ENCODE results near the gene ESPNL.
"Not testable (repeated sequence)": the region's sequence is repeated elsewhere in the genome, so short reads cannot be mapped to it uniquely, and the experiment has no call there.

The ESPNL gene

GRCh38 chr2:238100049-238100820, at the start of gene ESPNL:
Gene ESPNL, plus strand, starts transcription at chr2:238100340. Its CDS starts 80 bp downstream, at chr2:238100420.
- no peak within 1 kb of the TSS for H3K27ac ChIP-seq

GRCh38 chr2:238053191-238053776, 46.9 kb upstream of the ESPNL start:
- H3K27ac ChIP-seq, result no peak overlapping the region
- H3K4me3 ChIP-seq, result no peak overlapping the region

More at GRCh38 chr2:238100049-238100820, at the start of gene ESPNL:
- no peak within 1 kb of the TSS for H3K4me3 ChIP-seq

- Histone ChIP-seq H3K27ac (no peak overlapping the region), H3K4me3 (no peak overlapping the region)
Observed at GRCh38 chr2:238055841-238056240, 44.3 kb upstream of the ESPNL start.

GRCh38 chr2:238057696-238058575, 42.2 kb upstream of the ESPNL start:
- not testable (repeated sequence) for H3K27ac ChIP-seq, H3K4me3 ChIP-seq

GRCh38 chr2:238059505-238059904, 40.6 kb upstream of the ESPNL start:
- Histone ChIP-seq H3K4me3 (peak overlapping the region in 1 of 7 experiments; percentile 91), H3K27ac (no peak overlapping the region)

GRCh38 chr2:238060096-238060541, 40.0 kb upstream of the ESPNL start:
- H3K27ac ChIP-seq, result peak overlapping the region; percentile 72 to 98 (median 92)

GRCh38 chr2:238060542-238061314, 39.4 kb upstream of the ESPNL start, which contains the start of gene SCLY:
Gene SCLY, plus strand, starts transcription at chr2:238061001. Its CDS starts 54 bp downstream, at chr2:238061055.
- Histone ChIP-seq H3K4me3 (peak within 1 kb of the TSS; percentile 69 to 95 (median 89)), H3K27ac (peak within 1 kb of the TSS; percentile 72 to 98 (median 92))

More at GRCh38 chr2:238060096-238060541, 40.0 kb upstream of the ESPNL start:
- H3K4me3 ChIP-seq, result peak overlapping the region; percentile 69 to 95 (median 89)

- Histone ChIP-seq H3K27ac (peak overlapping the region in 20 of 21 experiments; percentile 16 to 98 (median 82)), H3K4me3 (peak overlapping the region; percentile 69 to 95 (median 89))
Observed at GRCh38 chr2:238061315-238062202, 38.6 kb upstream of the ESPNL start.

- Histone ChIP-seq H3K4me3 (no peak overlapping the region), H3K27ac (no peak overlapping the region)
Observed at GRCh38 chr2:238063414-238064189, 36.5 kb upstream of the ESPNL start.

GRCh38 chr2:238064376-238064775, 35.8 kb upstream of the ESPNL start:
- Histone ChIP-seq H3K4me3 (no peak overlapping the region), H3K27ac (no peak overlapping the region)

GRCh38 chr2:238065071-238065846, 34.9 kb upstream of the ESPNL start:
- H3K27ac ChIP-seq, result no peak overlapping the region
- H3K4me3 ChIP-seq, result no peak overlapping the region

GRCh38 chr2:238066218-238066617, 33.9 kb upstream of the ESPNL start:
- no peak overlapping the region for H3K4me3 ChIP-seq
- H3K27ac ChIP-seq, result no peak overlapping the region

- not testable (repeated sequence) for H3K4me3 ChIP-seq, H3K27ac ChIP-seq
Observed at GRCh38 chr2:238066718-238067117, 33.4 kb upstream of the ESPNL start.

- Histone ChIP-seq H3K4me3 (no peak overlapping the region), H3K27ac (no peak overlapping the region)
Observed at GRCh38 chr2:238067939-238068338, 32.2 kb upstream of the ESPNL start.

- Histone ChIP-seq H3K4me3 (no peak overlapping the region), H3K27ac (peak overlapping the region in 2 of 21 experiments; percentile 32 to 56)
Observed at GRCh38 chr2:238069021-238069709, 31.0 kb upstream of the ESPNL start.

- H3K4me3 ChIP-seq, result no peak overlapping the region
- H3K27ac ChIP-seq, result peak overlapping the region in 2 of 21 experiments; percentile 32 to 56
Observed at GRCh38 chr2:238069877-238070276, 30.3 kb upstream of the ESPNL start.
